Measurements from ENCODE around the gene C6orf52. TPM values are rescaled to one million over a fixed set of nuclear protein-coding genes. Genes with fewer than 3 reads are reported as not detected.

The C6orf52 gene
- total RNA-seq, 1 experiment from 2014 or later = 6.5 TPM

DNA sequence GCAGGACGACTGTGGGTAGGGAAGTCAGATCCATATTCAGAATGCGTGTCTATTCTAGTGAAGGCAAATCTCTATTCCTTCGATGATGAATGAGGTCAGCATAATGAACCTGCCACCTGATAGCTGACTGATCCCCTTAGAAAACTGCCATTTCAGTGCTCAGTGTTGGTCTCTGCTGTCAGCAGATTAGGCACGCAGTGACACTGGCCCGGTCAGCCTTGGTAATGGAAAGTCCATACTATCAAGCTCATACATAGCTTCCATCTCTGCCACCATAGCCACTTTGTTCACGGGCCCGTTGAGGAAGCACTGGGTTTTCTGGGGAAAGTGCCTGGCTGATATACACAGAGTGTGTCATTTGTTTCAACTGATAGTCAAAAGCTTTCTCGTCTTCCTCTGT lies 54.0 kb downstream of the C6orf52 start:
- in situ Hi-C loops (cut with HindIII; ENCODE audit: low pct_unique_long_range_greater_than_20kb, low sequenced_read_pairs) = no loop called here
- intact Hi-C loops (cut with micrococcal nuclease; ENCODE audit: unreplicated experiment) = no loop called here
- Histone ChIP-seq H3K36me3 (ENCODE audit: control insufficient read depth, insufficient read depth, low read length) (no peaks in the 10 kb centered on the region), H3K9me3 (ENCODE audit: control insufficient read depth, insufficient read depth, low read depth, low read length) (no peaks in the 10 kb centered on the region), H3K27ac (ENCODE audit: low read length) (no peak overlapping the region), H3K4me1 (ENCODE audit: control insufficient read depth, insufficient read depth, low read length) (no peaks in the 10 kb centered on the region), H3K27me3 (ENCODE audit: control insufficient read depth, insufficient read depth, low read length) (no peaks in the 10 kb centered on the region), H3K4me3 (ENCODE audit: low read depth in 2 of 2, low read length in 2 of 2) (no peak overlapping the region)
- ATAC-seq = no peak
- BruUV-seq (replicated peaks) = no TSS peak
- DNase-seq (ENCODE audit: low read depth, low spot score) = no peak
- ChIA-PET POLR2A (no interaction called here), CTCF (interaction anchor here (0.6 kb wide), 1 partner anchor 11 kb away, joined by 4 read pairs; no protein-coding TSS in a partner anchor)
- no peak for TF ChIP-seq SIN3A (IDR thresholded peaks at IDR 0.05; ENCODE audit: borderline replicate concordance, insufficient read depth, low read depth, low read length)

DNA sequence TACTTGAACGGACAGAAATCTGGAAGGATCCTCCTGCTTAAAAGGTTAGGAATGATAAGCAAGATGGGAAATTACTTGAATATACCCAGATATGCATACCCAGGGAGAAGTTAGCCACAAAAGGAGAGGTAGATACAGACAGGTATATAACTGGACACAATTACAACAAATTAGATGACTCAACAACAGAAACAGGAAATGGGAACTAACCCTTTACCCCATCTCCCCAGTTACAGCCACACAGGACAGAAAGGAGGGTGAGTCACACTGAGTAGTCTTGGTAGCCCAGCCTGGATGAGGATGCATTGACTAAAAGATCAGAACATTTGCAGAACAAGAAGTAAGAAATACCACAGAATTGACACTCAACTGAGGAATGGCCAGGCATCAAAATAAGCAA lies 61.2 kb downstream of the C6orf52 start:
- Histone ChIP-seq H3K9me3 (ENCODE audit: control insufficient read depth, insufficient read depth, low read depth, low read length) (no peaks in the 10 kb centered on the region), H3K36me3 (ENCODE audit: control insufficient read depth, insufficient read depth, low read length) (no peaks in the 10 kb centered on the region), H3K4me3 (ENCODE audit: low read depth in 2 of 2, low read length in 2 of 2) (no peak overlapping the region), H3K27ac (ENCODE audit: low read length) (no peak overlapping the region), H3K4me1 (ENCODE audit: control insufficient read depth, insufficient read depth, low read length) (no peaks in the 10 kb centered on the region), H3K27me3 (ENCODE audit: control insufficient read depth, insufficient read depth, low read length) (no peaks in the 10 kb centered on the region)
- BruUV-seq (replicated peaks) = TSS peak; percentile 13
- ATAC-seq (peak; percentile 95), DNase-seq (ENCODE audit: low read depth, low spot score) (peak; percentile 74)
- POLR2A ChIA-PET = no interaction called here
- intact Hi-C loops (cut with micrococcal nuclease; ENCODE audit: unreplicated experiment) = no loop called here
- no peak for TF ChIP-seq SIN3A (IDR thresholded peaks at IDR 0.05; ENCODE audit: borderline replicate concordance, insufficient read depth, low read depth, low read length)
- TF ChIP-seq, protein P1, sequence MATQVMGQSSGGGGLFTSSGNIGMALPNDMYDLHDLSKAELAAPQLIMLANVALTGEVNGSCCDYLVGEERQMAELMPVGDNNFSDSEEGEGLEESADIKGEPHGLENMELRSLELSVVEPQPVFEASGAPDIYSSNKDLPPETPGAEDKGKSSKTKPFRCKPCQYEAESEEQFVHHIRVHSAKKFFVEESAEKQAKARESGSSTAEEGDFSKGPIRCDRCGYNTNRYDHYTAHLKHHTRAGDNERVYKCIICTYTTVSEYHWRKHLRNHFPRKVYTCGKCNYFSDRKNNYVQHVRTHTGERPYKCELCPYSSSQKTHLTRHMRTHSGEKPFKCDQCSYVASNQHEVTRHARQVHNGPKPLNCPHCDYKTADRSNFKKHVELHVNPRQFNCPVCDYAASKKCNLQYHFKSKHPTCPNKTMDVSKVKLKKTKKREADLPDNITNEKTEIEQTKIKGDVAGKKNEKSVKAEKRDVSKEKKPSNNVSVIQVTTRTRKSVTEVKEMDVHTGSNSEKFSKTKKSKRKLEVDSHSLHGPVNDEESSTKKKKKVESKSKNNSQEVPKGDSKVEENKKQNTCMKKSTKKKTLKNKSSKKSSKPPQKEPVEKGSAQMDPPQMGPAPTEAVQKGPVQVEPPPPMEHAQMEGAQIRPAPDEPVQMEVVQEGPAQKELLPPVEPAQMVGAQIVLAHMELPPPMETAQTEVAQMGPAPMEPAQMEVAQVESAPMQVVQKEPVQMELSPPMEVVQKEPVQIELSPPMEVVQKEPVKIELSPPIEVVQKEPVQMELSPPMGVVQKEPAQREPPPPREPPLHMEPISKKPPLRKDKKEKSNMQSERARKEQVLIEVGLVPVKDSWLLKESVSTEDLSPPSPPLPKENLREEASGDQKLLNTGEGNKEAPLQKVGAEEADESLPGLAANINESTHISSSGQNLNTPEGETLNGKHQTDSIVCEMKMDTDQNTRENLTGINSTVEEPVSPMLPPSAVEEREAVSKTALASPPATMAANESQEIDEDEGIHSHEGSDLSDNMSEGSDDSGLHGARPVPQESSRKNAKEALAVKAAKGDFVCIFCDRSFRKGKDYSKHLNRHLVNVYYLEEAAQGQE (IDR thresholded peaks at IDR 0.05; ENCODE audit: insufficient read depth in 1 of 2, low read depth in 2 of 2, low read length in 1 of 2) = no peak
- no peak for TF ChIP-seq POLR2AphosphoS5 (IDR thresholded peaks at IDR 0.05; ENCODE audit: low read depth, low read length)
- TF ChIP-seq, protein P2, sequence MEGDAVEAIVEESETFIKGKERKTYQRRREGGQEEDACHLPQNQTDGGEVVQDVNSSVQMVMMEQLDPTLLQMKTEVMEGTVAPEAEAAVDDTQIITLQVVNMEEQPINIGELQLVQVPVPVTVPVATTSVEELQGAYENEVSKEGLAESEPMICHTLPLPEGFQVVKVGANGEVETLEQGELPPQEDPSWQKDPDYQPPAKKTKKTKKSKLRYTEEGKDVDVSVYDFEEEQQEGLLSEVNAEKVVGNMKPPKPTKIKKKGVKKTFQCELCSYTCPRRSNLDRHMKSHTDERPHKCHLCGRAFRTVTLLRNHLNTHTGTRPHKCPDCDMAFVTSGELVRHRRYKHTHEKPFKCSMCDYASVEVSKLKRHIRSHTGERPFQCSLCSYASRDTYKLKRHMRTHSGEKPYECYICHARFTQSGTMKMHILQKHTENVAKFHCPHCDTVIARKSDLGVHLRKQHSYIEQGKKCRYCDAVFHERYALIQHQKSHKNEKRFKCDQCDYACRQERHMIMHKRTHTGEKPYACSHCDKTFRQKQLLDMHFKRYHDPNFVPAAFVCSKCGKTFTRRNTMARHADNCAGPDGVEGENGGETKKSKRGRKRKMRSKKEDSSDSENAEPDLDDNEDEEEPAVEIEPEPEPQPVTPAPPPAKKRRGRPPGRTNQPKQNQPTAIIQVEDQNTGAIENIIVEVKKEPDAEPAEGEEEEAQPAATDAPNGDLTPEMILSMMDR (IDR thresholded peaks at IDR 0.05) = no peak
- TF ChIP-seq TCF7L2 (IDR thresholded peaks at IDR 0.05; ENCODE audit: low read depth, low read length) = no peak
- CTCF ChIA-PET = no interaction called here
- in situ Hi-C loops (cut with HindIII; ENCODE audit: low pct_unique_long_range_greater_than_20kb, low sequenced_read_pairs) = no loop called here

DNA sequence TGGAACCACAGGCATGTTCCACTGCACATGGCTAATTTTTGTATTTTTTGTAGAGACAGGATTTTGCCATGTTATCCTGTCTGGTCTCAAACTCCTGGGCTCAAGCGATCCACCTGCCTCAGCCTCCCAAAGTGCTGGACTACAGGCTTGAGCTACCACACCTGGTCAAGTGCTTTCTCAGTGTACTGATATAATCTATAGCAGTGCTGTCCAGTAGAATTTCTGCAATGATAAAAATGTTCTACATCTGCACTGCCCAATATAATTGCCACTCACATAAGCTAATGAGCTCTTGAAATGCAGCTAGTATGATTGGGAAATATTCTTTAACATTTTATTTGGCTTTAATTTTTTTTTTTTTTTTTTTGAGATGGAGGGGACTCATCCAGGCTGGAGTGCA lies 64.2 kb downstream of the C6orf52 start:
- intact Hi-C loops (cut with micrococcal nuclease; ENCODE audit: unreplicated experiment) (no loop called here), in situ Hi-C loops (cut with HindIII; ENCODE audit: low pct_unique_long_range_greater_than_20kb, low sequenced_read_pairs) (no loop called here)
- Histone ChIP-seq H3K4me3 (ENCODE audit: low read depth in 2 of 2, low read length in 2 of 2) (no peak overlapping the region), H3K9me3 (ENCODE audit: control insufficient read depth, insufficient read depth, low read depth, low read length) (no peaks in the 10 kb centered on the region), H3K27ac (ENCODE audit: low read length) (no peak overlapping the region), H3K27me3 (ENCODE audit: control insufficient read depth, insufficient read depth, low read length) (no peaks in the 10 kb centered on the region), H3K4me1 (ENCODE audit: control insufficient read depth, insufficient read depth, low read length) (no peaks in the 10 kb centered on the region), H3K36me3 (ENCODE audit: control insufficient read depth, insufficient read depth, low read length) (peaks cover 19% of the 10 kb centered on the region)
- CTCF ChIA-PET = interaction anchor here (0.6 kb wide), 2 partner anchors 164 to 1384 kb away, joined by 3 read pairs; no protein-coding TSS in a partner anchor
- ATAC-seq = no peak
- TF ChIP-seq POLR2AphosphoS5 (IDR thresholded peaks at IDR 0.05; ENCODE audit: low read depth, low read length) (no peak), SIN3A (IDR thresholded peaks at IDR 0.05; ENCODE audit: borderline replicate concordance, insufficient read depth, low read depth, low read length) (no peak), TCF7L2 (IDR thresholded peaks at IDR 0.05; ENCODE audit: low read depth, low read length) (no peak)
- TF ChIP-seq, protein P1 (IDR thresholded peaks at IDR 0.05; ENCODE audit: insufficient read depth in 1 of 2, low read depth in 2 of 2, low read length in 1 of 2) = no peak
- TF ChIP-seq, protein P2 (IDR thresholded peaks at IDR 0.05) = no peak
- DNase-seq (ENCODE audit: low read depth, low spot score) = no peak
- POLR2A ChIA-PET = no interaction called here
- BruUV-seq (replicated peaks) = no TSS peak

Measured in Panc1 (cell line).